SK-N-SH (cell line): ENCODE data around the gene MANSC1. TPM values are rescaled to one million over a fixed set of nuclear protein-coding genes. Genes with fewer than 3 reads are reported as not detected.
"Not testable (repeated sequence)": the region's sequence is repeated elsewhere in the genome, so short reads cannot be mapped to it uniquely, and the experiment has no call there.

ENCODE experiments used
- CTCF ChIA-PET: fragments of 300-600, 350-600 bp; formaldehyde crosslinking; extraction: SDS; loops from one replicate; lab custom pipeline; 2021; lab: Yijun Ruan, JAX
- POLR2A ChIA-PET: fragments of 350-600 bp; sonication (Branson Sonifier 250); formaldehyde crosslinking; extraction: SDS; loops from one replicate; lab custom pipeline; 2020; ENCODE audit warnings: antibody characterized with exemption, inconsistent platforms; lab: Yijun Ruan, JAX
- DNase-seq: peaks from one replicate; pipeline ENCODE4 v3.0.0; 2012
- H2AFZ ChIP-seq: fragments of 200-600 bp; sonication (generic); 2 replicates; pipeline ENCODE4 v1.8.1; 2016; ENCODE audit warnings: antibody characterized with exemption, mild to moderate bottlenecking, low read depth
- H3F3A ChIP-seq: fragments of 200-600 bp; sonication (generic); replicated peaks from 2 replicates; pipeline ENCODE3; 2016; ENCODE audit warnings: antibody characterized with exemption, mild to moderate bottlenecking; ENCODE audit not compliant: insufficient read depth
- H3K27ac ChIP-seq, 2 experiments: fragments of 200-500 bp in 1 of 2; fragments of 200-600 bp in 1 of 2; sonication (Bioruptor generic) in 1 of 2; sonication (generic), shearing (Covaris generic) in 1 of 2; 2 replicates each; pipeline versions ENCODE4 v1.5.1 to v1.6.1; 2014 to 2016; ENCODE audit warnings: low read depth in 2 of 2, inconsistent platforms in 1 of 2, low read length in 1 of 2, mild to moderate bottlenecking in 1 of 2, mixed read lengths in 1 of 2
- H3K27me3 ChIP-seq: fragments of 200-600 bp; sonication (generic), shearing (Covaris generic); 2 replicates; pipeline ENCODE4 v1.6.1; 2016; ENCODE audit warnings: mixed run types; ENCODE audit not compliant: insufficient read depth
- H3K36me3 ChIP-seq, 2 experiments: fragments of 200-500 bp in 1 of 2; fragments of 200-600 bp in 1 of 2; sonication (Bioruptor generic) in 1 of 2; sonication (generic) in 1 of 2; replicated peaks in 1 of 2; 2 replicates each; pipeline versions ENCODE3 to v1.5.1; 2014 to 2016; ENCODE audit warnings: low read length in 1 of 2, mild to moderate bottlenecking in 1 of 2; ENCODE audit not compliant: insufficient read depth in 2 of 2, control insufficient read depth in 1 of 2
- H3K4me1 ChIP-seq, 2 experiments: fragments of 200-500 bp in 1 of 2; fragments of 200-600 bp in 1 of 2; sonication (Bioruptor generic) in 1 of 2; sonication (generic), shearing (Covaris generic) in 1 of 2; 2 replicates each; pipeline versions ENCODE4 v1.5.1 to v1.6.1; 2014 to 2016; ENCODE audit warnings: low read depth in 1 of 2, low read length in 1 of 2, mixed run types in 1 of 2; ENCODE audit not compliant: insufficient read depth in 2 of 2, control insufficient read depth in 1 of 2
- H3K4me2 ChIP-seq: fragments of 200-600 bp; sonication (generic), shearing (Covaris generic); 2 replicates; pipeline ENCODE4 v1.6.1; 2017; ENCODE audit warnings: mixed run types
- H3K4me3 ChIP-seq, 2 experiments: fragments of 200-500 bp in 1 of 2; fragments of 200-600 bp in 1 of 2; sonication (Bioruptor generic) in 1 of 2; sonication (generic), shearing (Covaris generic) in 1 of 2; 2 replicates each; pipeline versions ENCODE4 v1.5.1 to v1.8.1; 2014 to 2016; ENCODE audit warnings: low read depth in 2 of 2, inconsistent platforms in 1 of 2, low read length in 1 of 2, mild to moderate bottlenecking in 1 of 2, mixed read lengths in 1 of 2, moderate library complexity in 1 of 2
- H3K79me2 ChIP-seq: fragments of 200-600 bp; sonication (generic); 2 replicates; pipeline ENCODE4 v1.8.1; 2017; ENCODE audit warnings: mild to moderate bottlenecking; ENCODE audit not compliant: insufficient read depth
- H3K9ac ChIP-seq: fragments of 200-600 bp; sonication (generic); 2 replicates; pipeline ENCODE4 v1.6.1; 2017; ENCODE audit warnings: mixed run types
- H3K9me2 ChIP-seq: fragments of 200-600 bp; sonication (generic); 2 replicates; pipeline ENCODE4 v1.6.1; 2017; ENCODE audit warnings: mixed run types
- H3K9me3 ChIP-seq: fragments of 200-600 bp; sonication (generic); 2 replicates; pipeline ENCODE4 v1.6.1; 2017; ENCODE audit warnings: mixed run types, mild to moderate bottlenecking, moderate library complexity
- H4K20me1 ChIP-seq: fragments of 200-600 bp; sonication (generic); 2 replicates; pipeline ENCODE4 v1.6.1; 2017; ENCODE audit warnings: mild to moderate bottlenecking, mixed run types; ENCODE audit not compliant: insufficient read depth
- ELF1 ChIP-seq: IDR thresholded peaks from 2 replicates; pipeline ENCODE4 v1.4.0; 2012
- EP300 ChIP-seq, 2 experiments: IDR thresholded peaks; 2 replicates each; pipeline versions ENCODE4 v1.4.0 to v1.6.1; 2012; ENCODE audit warnings: borderline replicate concordance in 1 of 2, low read depth in 1 of 2, low read length in 1 of 2
- EZH2phosphoT487 ChIP-seq: fragments of 200-600 bp; sonication (generic); IDR thresholded peaks from 2 replicates; pipeline ENCODE4 v1.6.1; 2017; ENCODE audit warnings: low read depth, mixed run types, mild to moderate bottlenecking, antibody characterized with exemption, moderate library complexity, borderline replicate concordance
- FOSL2 ChIP-seq: IDR thresholded peaks from 2 replicates; pipeline ENCODE4 v1.4.0; 2012; ENCODE audit warnings: low read depth, mild to moderate bottlenecking, moderate library complexity, borderline replicate concordance
- JUND ChIP-seq: IDR thresholded peaks from 2 replicates; pipeline ENCODE4 v1.4.0; 2012
- MEF2A ChIP-seq: IDR thresholded peaks from 2 replicates; pipeline ENCODE4 v1.4.0; 2012; ENCODE audit warnings: low read depth, borderline replicate concordance
- MXI1 ChIP-seq: IDR thresholded peaks from 2 replicates; pipeline ENCODE4 v1.6.1; 2012; ENCODE audit warnings: mild to moderate bottlenecking, low read depth, low read length, improper control_type of control experiment
- POLR2AphosphoS5 ChIP-seq: IDR thresholded peaks from 2 replicates; pipeline ENCODE4 v1.6.1; 2012; ENCODE audit warnings: low read depth, low read length
- RAD21 ChIP-seq: IDR thresholded peaks from 2 replicates; pipeline ENCODE4 v1.6.1; 2012; ENCODE audit warnings: mild to moderate bottlenecking, low read length
- REST ChIP-seq: IDR thresholded peaks from 2 replicates; pipeline ENCODE4 v1.6.1; 2012; ENCODE audit warnings: mild to moderate bottlenecking, low read depth, low read length, moderate library complexity
- SIN3A ChIP-seq: IDR thresholded peaks from 2 replicates; pipeline ENCODE4 v1.6.1; 2012; ENCODE audit warnings: low read depth, mild to moderate bottlenecking, low read length, moderate library complexity, borderline replicate concordance
- SMC3 ChIP-seq: IDR thresholded peaks from 2 replicates; pipeline ENCODE4 v1.6.1; 2012; ENCODE audit warnings: low read depth, low read length, improper control_type of control experiment
- TEAD4 ChIP-seq: IDR thresholded peaks from 2 replicates; pipeline ENCODE4 v1.4.0; 2012; ENCODE audit warnings: mild to moderate bottlenecking, borderline replicate concordance; ENCODE audit not compliant: insufficient read depth
- USF1 ChIP-seq: IDR thresholded peaks from 2 replicates; pipeline ENCODE4 v1.4.0; 2012; ENCODE audit warnings: low read depth, borderline replicate concordance
- WGBS: methylation state at CpG from one replicate; pipeline ENCODE4 v1.1.6; 2017; ENCODE audit warnings: low lambda C conversion rate; 5-methylcytosine and 5-hydroxymethylcytosine counted together
- polyA plus RNA-seq, 3 experiments: library from polyadenylated mRNA; depleted of rRNA; stranded (reverse); fragments of >200 nt; gene quantifications; 2 replicates each; pipeline ENCODE4 v1.2.3, GENCODE V29; 2012

Gene MANSC1
- polyA plus RNA-seq, 1 of the 3 experiments (the other 2 are of a cell fraction): 2.9 TPM

- TF ChIP-seq SMC3 (no peak), ELF1 (no peak), EZH2phosphoT487 (no peak)
These were observed 30.4 kb downstream of the MANSC1 start (continued) for GRCh38 chr12:12319451-12320183.

DNA sequence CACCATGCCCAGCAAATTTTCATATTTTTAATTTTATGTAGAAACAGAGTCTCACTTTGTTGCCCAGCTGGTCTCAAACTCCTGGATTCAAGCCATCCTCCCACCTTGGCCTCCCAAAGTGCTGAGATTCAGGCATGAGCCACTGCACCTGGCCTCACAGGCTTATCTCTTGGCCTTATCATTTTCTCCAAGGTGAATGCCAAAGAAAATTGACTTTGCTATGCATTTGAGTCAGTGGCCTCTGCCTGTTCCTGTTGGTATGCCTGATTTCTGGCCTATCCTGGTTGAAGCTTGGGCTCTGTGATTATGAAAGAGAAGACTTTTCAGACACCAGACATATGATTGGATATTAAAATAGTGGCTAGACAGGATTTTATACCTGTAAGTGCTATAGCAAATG, 34.2 kb downstream of the MANSC1 start:
- Histone ChIP-seq H4K20me1 (no peaks in the 10 kb centered on the region), H3K9ac (no peak overlapping the region), H2AFZ (no peak overlapping the region), H3K9me3 (no peaks in the 10 kb centered on the region), H3K4me3 (no peak overlapping the region)
- POLR2A ChIA-PET: no interaction called here
- no peak for TF ChIP-seq MEF2A
- TF ChIP-seq RAD21: no peak
- TF ChIP-seq ELF1: no peak
- TF ChIP-seq MXI1: no peak
- no peak for TF ChIP-seq POLR2AphosphoS5
- TF ChIP-seq, all 33 proteins: peak for 0
- Histone ChIP-seq H3K4me1 (peaks cover 0 to 4% of the 10 kb centered on the region in 2 experiments; a peak in 1 of 4 replicates), H3K4me2 (no peak overlapping the region), H3F3A (no peaks in the 10 kb centered on the region), H3K9me2 (no peaks in the 10 kb centered on the region), H3K79me2 (no peaks in the 10 kb centered on the region), H3K36me3 (no peaks in the 10 kb centered on the region), H3K27ac (no peak overlapping the region), H3K27me3 (no peaks in the 10 kb centered on the region)
- CTCF ChIA-PET: interaction anchor here (0.8 to 1.9 kb wide), 3 partner anchors 10 to 234 kb away, joined by 3 to 9 read pairs (median 3); no protein-coding TSS in a partner anchor
- DNase-seq: no peak

GRCh38 chr12:12310695-12311094, 39.3 kb downstream of the MANSC1 start:
- H3K27ac ChIP-seq, H3K4me2 ChIP-seq, DNase-seq, H3K27me3 ChIP-seq, H2AFZ ChIP-seq, H3K4me3 ChIP-seq, H3K9me2 ChIP-seq, H3K9ac ChIP-seq, H3K36me3 ChIP-seq, H3F3A ChIP-seq, H3K79me2 ChIP-seq, H3K4me1 ChIP-seq, POLR2A ChIA-PET, H3K9me3 ChIP-seq, H4K20me1 ChIP-seq: not testable (repeated sequence)
- WGBS: 77% methylated on average over 7 of the region's 10 CpGs
- CTCF ChIA-PET: interaction anchor here (0.6 to 1.0 kb wide), 2 partner anchors 59 to 149 kb away, joined by 4 read pairs; no protein-coding TSS in a partner anchor

DNA sequence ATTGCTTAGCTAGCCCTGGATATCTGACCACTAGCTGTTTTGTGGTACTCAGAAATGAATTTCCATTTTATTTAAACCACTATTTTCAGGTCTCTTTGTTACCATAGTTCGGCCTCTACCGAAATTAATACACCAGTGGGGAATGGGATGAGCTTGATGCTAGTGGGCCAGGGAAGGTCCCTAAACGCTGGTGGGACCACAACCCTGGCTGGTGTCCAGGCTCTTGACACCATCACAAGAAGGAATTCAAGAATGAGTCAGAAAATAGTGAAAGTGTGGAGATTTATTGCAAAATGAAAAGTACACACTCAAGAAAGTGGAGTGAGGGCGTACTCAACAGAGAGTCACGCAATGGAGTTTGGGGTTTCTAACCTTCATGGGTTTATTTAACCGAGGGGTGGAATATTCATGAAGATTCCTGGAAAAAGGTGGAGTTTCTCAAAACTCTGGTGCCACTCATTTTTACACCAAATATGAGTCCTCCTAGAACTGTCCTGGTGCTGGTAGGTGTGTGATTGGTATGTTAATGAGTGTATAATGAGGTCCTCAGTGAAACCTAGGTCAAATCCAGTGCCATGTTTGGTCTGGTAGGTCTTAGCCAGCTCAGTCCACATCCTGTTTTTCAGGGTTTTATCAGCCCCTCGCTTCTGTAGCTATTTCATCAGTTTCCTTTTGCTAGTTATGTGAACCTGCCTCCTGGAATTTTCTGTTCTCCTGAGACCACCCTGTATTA, 44.3 kb downstream of the MANSC1 start:
- ChIA-PET CTCF (interaction anchor here (2.9 kb wide), 1 partner anchor 22 kb away, joined by 8 read pairs; no protein-coding TSS in a partner anchor), POLR2A (no interaction called here)
- Histone ChIP-seq H4K20me1 (no peaks in the 10 kb centered on the region), H3K79me2 (no peaks in the 10 kb centered on the region), H3K9ac (no peak overlapping the region), H3K4me3 (no peak overlapping the region), H3K4me2 (no peak overlapping the region), H3F3A (no peaks in the 10 kb centered on the region), H2AFZ (no peak overlapping the region), H3K9me2 (no peaks in the 10 kb centered on the region), H3K36me3 (no peaks in the 10 kb centered on the region), H3K9me3 (no peaks in the 10 kb centered on the region), H3K27me3 (no peaks in the 10 kb centered on the region), H3K27ac (no peak overlapping the region), H3K4me1 (no peaks in the 10 kb centered on the region)
- DNase-seq: no peak
- WGBS: 80% methylated on average over 7 of the region's 7 CpGs
- TF ChIP-seq USF1 (no peak), MXI1 (no peak), EP300 (IDR thresholded peaks at IDR 0.05; ENCODE audit: borderline replicate concordance in 1 of 2, low read depth in 1 of 2, low read length in 1 of 2) (no peak), JUND (no peak), FOSL2 (no peak), TEAD4 (no peak), SIN3A (no peak), REST (no peak)
